ENCODE results near the gene EHD4.

The EHD4 gene

GRCh38 chr15:41981371-41982132 lies 9.2 kb upstream of the EHD4 start:
- CTCF ChIA-PET, result interaction anchor here (1.1 to 1.8 kb wide), 3 partner anchors 8 to 44 kb away, joined by 3 to 6 read pairs (median 4); no protein-coding TSS in a partner anchor

GRCh38 chr15:41980654-41981323 lies 8.4 kb upstream of the EHD4 start:
- H3K27me3 Mint-ChIP-seq, result peaks cover 13% of the 10 kb centered on the region
- no peak for DNase-seq
- CTCF ChIA-PET, result interaction anchor here (0.8 to 1.1 kb wide), 3 partner anchors 9 to 77 kb away, joined by 3 to 4 read pairs (median 3); no protein-coding TSS in a partner anchor
- no peak overlapping the region for H3K4me3 Mint-ChIP-seq
- peak overlapping the region; percentile 86 for H3K27ac Mint-ChIP-seq
- peaks cover 36% of the 10 kb centered on the region for H3K4me1 Mint-ChIP-seq
- no peaks in the 10 kb centered on the region for H3K36me3 Mint-ChIP-seq
- no peaks in the 10 kb centered on the region for H3K9me3 Mint-ChIP-seq

More at GRCh38 chr15:41981371-41982132, 9.2 kb upstream of the EHD4 start:
- no peak overlapping the region for H3K4me3 Mint-ChIP-seq
- peaks cover 36% of the 10 kb centered on the region for H3K4me1 Mint-ChIP-seq
- H3K36me3 Mint-ChIP-seq, result no peaks in the 10 kb centered on the region
- peaks cover 13% of the 10 kb centered on the region for H3K27me3 Mint-ChIP-seq
- no peak for DNase-seq
- peak overlapping the region; percentile 86 for H3K27ac Mint-ChIP-seq
- no peaks in the 10 kb centered on the region for H3K9me3 Mint-ChIP-seq

GRCh38 chr15:41979493-41980266 lies 7.3 kb upstream of the EHD4 start:
- Mint-ChIP-seq H3K9me3 (no peaks in the 10 kb centered on the region), H3K4me3 (no peak overlapping the region), H3K36me3 (no peaks in the 10 kb centered on the region), H3K27me3 (peaks cover 13% of the 10 kb centered on the region), H3K4me1 (peaks cover 36% of the 10 kb centered on the region), H3K27ac (peak overlapping the region; percentile 39)
- CTCF ChIA-PET, result interaction anchor here (0.8 to 1.1 kb wide), 2 partner anchors 9 to 78 kb away, joined by 3 to 4 read pairs; no protein-coding TSS in a partner anchor
- no peak for DNase-seq

DNA sequence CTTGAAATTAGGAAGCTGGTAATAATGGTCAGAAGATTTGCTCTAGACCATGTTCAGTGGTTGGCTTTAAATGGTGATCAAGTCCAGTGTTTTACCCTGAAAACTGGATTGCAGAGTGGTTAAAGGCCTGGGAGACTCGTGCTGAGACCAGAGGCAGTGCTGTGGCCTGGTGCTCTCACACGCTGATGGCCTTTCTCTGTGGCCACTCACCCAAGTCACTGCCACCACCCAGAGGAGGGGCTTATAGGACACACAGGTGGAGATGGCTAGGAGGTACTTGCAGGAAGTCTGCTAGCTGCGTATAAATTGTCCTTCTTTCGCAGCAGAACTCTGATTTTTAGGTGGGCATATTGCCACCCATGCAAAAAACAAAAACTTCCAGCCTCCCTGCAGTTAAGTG lies 6.2 kb upstream of the EHD4 start:
- Mint-ChIP-seq H3K9me3 (no peaks in the 10 kb centered on the region), H3K27me3 (peaks cover 13% of the 10 kb centered on the region), H3K4me1 (peaks cover 43% of the 10 kb centered on the region), H3K36me3 (no peaks in the 10 kb centered on the region), H3K27ac (peak overlapping the region; percentile 12), H3K4me3 (no peak overlapping the region)
- DNase-seq, result no peak
- CTCF ChIA-PET, result interaction anchor here (1.1 kb wide), 1 partner anchor 10 kb away, joined by 4 read pairs; no protein-coding TSS in a partner anchor

- Mint-ChIP-seq H3K4me3 (no peak overlapping the region), H3K4me1 (peaks cover 48% of the 10 kb centered on the region), H3K27me3 (peaks cover 13% of the 10 kb centered on the region), H3K9me3 (no peaks in the 10 kb centered on the region), H3K36me3 (no peaks in the 10 kb centered on the region), H3K27ac (peak overlapping the region; percentile 66)
- DNase-seq, result no peak
- CTCF ChIA-PET, result no interaction called here
Measured at GRCh38 chr15:41977757-41978383, 5.5 kb upstream of the EHD4 start.

GRCh38 chr15:41975669-41976068 lies 3.3 kb upstream of the EHD4 start:
- Mint-ChIP-seq H3K4me3 (no peak overlapping the region), H3K4me1 (peaks cover 44% of the 10 kb centered on the region), H3K27ac (no peak overlapping the region), H3K36me3 (no peaks in the 10 kb centered on the region), H3K27me3 (peaks cover 17% of the 10 kb centered on the region), H3K9me3 (no peaks in the 10 kb centered on the region)
- CTCF ChIA-PET, result no interaction called here
- DNase-seq, result no peak

DNA sequence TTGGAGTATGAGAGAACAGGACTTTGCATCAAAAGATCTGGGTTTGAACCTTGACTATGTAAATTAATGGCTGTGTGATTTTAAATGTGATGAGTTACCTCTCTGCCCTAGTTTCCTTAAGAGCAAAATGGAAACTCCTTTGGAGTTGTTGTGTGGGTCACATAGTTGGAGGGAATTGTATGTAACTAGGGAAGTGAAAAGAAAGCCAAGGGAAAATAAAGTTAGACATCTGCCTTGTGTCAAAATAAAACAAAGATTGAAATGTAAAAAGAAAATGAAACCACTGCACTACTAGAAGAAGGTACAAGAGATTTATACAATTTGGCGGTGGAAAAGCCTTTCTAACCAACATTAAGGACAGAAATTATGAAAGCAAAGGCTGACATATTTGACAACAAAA lies 1.7 kb upstream of the EHD4 start:
- Mint-ChIP-seq H3K27ac (no peak overlapping the region), H3K36me3 (peaks cover 8% of the 10 kb centered on the region), H3K4me1 (peaks cover 50% of the 10 kb centered on the region), H3K27me3 (peaks cover 15% of the 10 kb centered on the region), H3K9me3 (no peaks in the 10 kb centered on the region), H3K4me3 (peak overlapping the region; percentile 6)
- CTCF ChIA-PET, result interaction anchor here (1.2 to 1.6 kb wide), 3 partner anchors 8 to 164 kb away, joined by 3 to 6 read pairs (median 6); no protein-coding TSS in a partner anchor
- DNase-seq, result no peak

GRCh38 chr15:41971895-41972252 lies 483 bp downstream of the EHD4 start:
- Mint-ChIP-seq H3K27me3 (peaks cover 11% of the 10 kb centered on the region), H3K4me3 (peak overlapping the region; percentile 87), H3K36me3 (peaks cover 14% of the 10 kb centered on the region), H3K9me3 (no peaks in the 10 kb centered on the region), H3K27ac (peak overlapping the region; percentile 95), H3K4me1 (peaks cover 58% of the 10 kb centered on the region)
- CTCF ChIA-PET, result interaction anchor here (4.8 kb wide), 1 partner anchor 34 kb away, joined by 36 read pairs; no protein-coding TSS in a partner anchor
- DNase-seq, result no peak

DNA sequence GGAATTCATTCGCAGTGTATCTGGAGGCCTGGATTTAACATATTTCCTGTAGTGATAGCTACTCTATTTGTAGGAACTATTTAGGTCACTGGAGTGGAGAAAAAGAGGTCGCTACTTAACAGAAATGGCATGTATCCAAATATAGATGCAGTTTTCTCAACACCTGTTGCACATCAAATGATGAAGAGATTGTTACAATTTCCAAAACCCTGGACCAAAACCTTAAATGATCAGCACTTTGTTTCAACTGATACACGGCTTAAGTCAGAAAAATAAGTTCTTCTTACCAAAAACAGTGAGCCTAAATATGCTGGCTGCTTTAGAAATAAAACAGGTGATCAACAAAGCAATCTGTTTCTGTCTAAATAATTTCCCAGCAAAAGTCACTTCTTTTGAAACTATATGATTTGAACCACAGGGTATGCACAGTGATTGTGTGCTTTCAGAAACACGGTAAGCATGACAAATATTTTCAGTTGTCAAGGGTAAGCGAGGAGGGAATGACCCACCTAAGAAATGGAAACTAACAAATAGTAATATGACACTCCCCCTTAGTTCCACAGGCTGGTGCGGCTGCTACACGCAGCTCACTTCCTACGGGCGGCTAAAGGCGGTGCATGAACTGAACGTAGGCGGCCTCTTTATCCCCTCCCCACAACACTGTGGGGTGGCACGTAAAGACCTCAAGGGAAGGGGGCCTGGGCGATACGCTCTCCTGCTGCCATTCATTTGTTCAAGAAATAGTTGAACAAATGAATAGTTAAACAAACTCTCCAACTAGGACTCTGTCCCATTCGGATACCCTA lies 1.1 kb downstream of the EHD4 start:
- H3K9me3 Mint-ChIP-seq, result no peaks in the 10 kb centered on the region
- H3K27ac Mint-ChIP-seq, result peak overlapping the region; percentile 95
- peaks cover 15% of the 10 kb centered on the region for H3K36me3 Mint-ChIP-seq
- DNase-seq, result peak; percentile 80
- CTCF ChIA-PET, result interaction anchor here (1.6 to 4.8 kb wide), 2 partner anchors 34 to 69 kb away, joined by 4 to 36 read pairs; no protein-coding TSS in a partner anchor
- H3K27me3 Mint-ChIP-seq, result peaks cover 11% of the 10 kb centered on the region
- H3K4me3 Mint-ChIP-seq, result peak overlapping the region; percentile 87
- H3K4me1 Mint-ChIP-seq, result peaks cover 64% of the 10 kb centered on the region

DNA sequence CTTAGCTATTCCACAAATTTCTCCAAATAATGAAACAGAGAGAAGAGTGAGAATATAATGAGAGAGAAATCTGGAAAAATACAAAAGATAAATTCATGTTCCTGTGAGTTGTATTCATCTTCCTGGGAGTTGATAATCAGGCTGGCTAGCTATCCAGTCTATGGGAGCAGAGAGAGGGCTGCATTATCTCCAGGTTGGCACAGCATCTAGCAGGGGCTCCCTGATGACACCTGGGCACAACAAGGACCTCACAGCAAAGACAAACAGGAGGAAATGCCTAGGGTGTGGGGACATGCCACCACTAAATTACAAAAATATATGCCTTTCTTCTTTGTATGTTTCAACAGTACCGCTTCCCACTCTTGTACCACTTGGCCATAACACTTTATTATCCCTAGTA lies 1.9 kb downstream of the EHD4 start:
- Mint-ChIP-seq H3K4me3 (peak overlapping the region; percentile 87), H3K27ac (peak overlapping the region; percentile 95), H3K36me3 (peaks cover 18% of the 10 kb centered on the region), H3K27me3 (peaks cover 11% of the 10 kb centered on the region), H3K4me1 (peaks cover 68% of the 10 kb centered on the region), H3K9me3 (no peaks in the 10 kb centered on the region)
- DNase-seq, result no peak
- CTCF ChIA-PET, result interaction anchor here (0.9 to 4.8 kb wide), 6 partner anchors 13 to 196 kb away, joined by 3 to 36 read pairs (median 4); partner anchors contain the start of gene MAPKBP1

GRCh38 chr15:41969851-41970431 lies 2.4 kb downstream of the EHD4 start:
- Mint-ChIP-seq H3K4me3 (peak overlapping the region; percentile 87), H3K27ac (peak overlapping the region; percentile 95), H3K4me1 (peaks cover 68% of the 10 kb centered on the region), H3K9me3 (no peaks in the 10 kb centered on the region), H3K27me3 (peaks cover 11% of the 10 kb centered on the region), H3K36me3 (peaks cover 18% of the 10 kb centered on the region)
- CTCF ChIA-PET, result interaction anchor here (0.8 to 4.8 kb wide), 7 partner anchors 8 to 196 kb away, joined by 3 to 36 read pairs (median 3); partner anchors contain the start of gene MAPKBP1
- peak; percentile 72 for DNase-seq

- peaks cover 6% of the 10 kb centered on the region for H3K27me3 Mint-ChIP-seq
- no peaks in the 10 kb centered on the region for H3K9me3 Mint-ChIP-seq
- H3K36me3 Mint-ChIP-seq, result peaks cover 19% of the 10 kb centered on the region
- DNase-seq, result no peak
- no peak overlapping the region for H3K4me3 Mint-ChIP-seq
- H3K4me1 Mint-ChIP-seq, result peaks cover 63% of the 10 kb centered on the region
- no peak overlapping the region for H3K27ac Mint-ChIP-seq
- CTCF ChIA-PET, result no interaction called here
Measured at GRCh38 chr15:41968701-41969100, 3.7 kb downstream of the EHD4 start.
